Caco-2 (cell line): ENCODE results near the gene FAM135A. TPM values are rescaled to one million over a fixed set of nuclear protein-coding genes. Genes with fewer than 3 reads are reported as not detected.

Experiments
- BruUV-seq: library from RNA; stranded (reverse); fragments of 400-500 nt; replicated peaks from 2 replicates; lab custom pipeline; 2021; lab: Mats Ljungman, UMichigan
- CTCF ChIA-PET: fragments of 300-600 bp; sonication (Branson Sonifier 250); formaldehyde crosslinking; loops from one replicate; lab custom pipeline; 2022; ENCODE audit warnings: antibody characterized with exemption; lab: Charles Lee
- POLR2A ChIA-PET: fragments of 300-600 bp; sonication (Branson Sonifier 250); formaldehyde crosslinking; loops from one replicate; lab custom pipeline; 2022; ENCODE audit warnings: antibody characterized with exemption; lab: Charles Lee
- DNase-seq, 2 experiments: peaks; one replicate each; pipeline versions ENCODE4 v3.0.0 to v3.0.0-alpha.2; 2020 to 2022
- H3K27me3 ChIP-seq: replicated peaks from 2 replicates; pipeline ENCODE4 v1.6.0; 2011; ENCODE audit warnings: low read length; ENCODE audit not compliant: control insufficient read depth, insufficient read depth
- H3K36me3 ChIP-seq: 2 replicates; pipeline ENCODE4 v1.5.1; 2011; ENCODE audit warnings: low read length; ENCODE audit not compliant: control insufficient read depth, insufficient read depth
- H3K4me1 ChIP-seq: fragments of 250-450 bp; sonication (Bioruptor Pico); 2 replicates; pipeline ENCODE4 v1.5.1; 2020; ENCODE audit warnings: mild to moderate bottlenecking
- H3K4me3 ChIP-seq: 2 replicates; pipeline ENCODE4 v1.5.1; 2011; ENCODE audit warnings: low read depth, mild to moderate bottlenecking, control low read depth, low read length
- H3K9me3 ChIP-seq: fragments of 250-450 bp; sonication (Bioruptor Pico); 2 replicates; pipeline ENCODE4 v1.5.1; 2020; ENCODE audit warnings: mild to moderate bottlenecking, moderate library complexity
- H3K27ac Mint-ChIP-seq: one replicate; pipeline ENCODE4 v1.8.0; 2022; ENCODE audit warnings: mixed read lengths; ENCODE audit not compliant: unreplicated experiment
- H3K27me3 Mint-ChIP-seq: one replicate; pipeline ENCODE4 v1.8.0; 2022; ENCODE audit warnings: mixed read lengths; ENCODE audit not compliant: insufficient read depth, unreplicated experiment
- H3K36me3 Mint-ChIP-seq: one replicate; pipeline ENCODE4 v1.8.0; 2022; ENCODE audit warnings: mild to moderate bottlenecking, mixed read lengths; ENCODE audit not compliant: insufficient read depth, unreplicated experiment
- H3K4me1 Mint-ChIP-seq: one replicate; pipeline ENCODE4 v1.8.0; 2022; ENCODE audit warnings: low read depth, mixed read lengths; ENCODE audit not compliant: unreplicated experiment
- H3K4me3 Mint-ChIP-seq: one replicate; pipeline ENCODE4 v1.8.0; 2022; ENCODE audit warnings: mild to moderate bottlenecking, moderate library complexity, mixed read lengths; ENCODE audit not compliant: unreplicated experiment
- H3K9me3 Mint-ChIP-seq: one replicate; pipeline ENCODE4 v1.8.0; 2022; ENCODE audit warnings: mixed read lengths; ENCODE audit not compliant: unreplicated experiment
- intact Hi-C: fragments of 100-400 bp; cut with micrococcal nuclease; formaldehyde crosslinking; loops from one replicate; pipeline ENCODE4 v1.10.0; 2022; ENCODE audit not compliant: unreplicated experiment
- total RNA-seq: library from RNA; stranded (reverse); gene quantifications from 2 replicates; pipeline ENCODE4 v1.2.3, GENCODE V29; 2022
- TF ChIP-seq, protein P1 (sequence below), 2 experiments: fragments of 200-600 bp in 1 of 2; IDR thresholded peaks; 1 replicate in 1 of 2; 2 replicates in 1 of 2; pipeline versions ENCODE4 v1.5.1 to v1.8.0; 2011 to 2022; ENCODE audit warnings: antibody characterized with exemption in 1 of 2, control low read depth in 1 of 2, inconsistent platforms in 1 of 2, low read depth in 1 of 2, low read length in 1 of 2, mild to moderate bottlenecking in 1 of 2, moderate library complexity in 1 of 2; ENCODE audit not compliant: insufficient read depth in 1 of 2, severe bottlenecking in 1 of 2, unreplicated experiment in 1 of 2

The FAM135A gene
- total RNA-seq, 1 experiment from 2014 or later: 18.7 TPM

DNA sequence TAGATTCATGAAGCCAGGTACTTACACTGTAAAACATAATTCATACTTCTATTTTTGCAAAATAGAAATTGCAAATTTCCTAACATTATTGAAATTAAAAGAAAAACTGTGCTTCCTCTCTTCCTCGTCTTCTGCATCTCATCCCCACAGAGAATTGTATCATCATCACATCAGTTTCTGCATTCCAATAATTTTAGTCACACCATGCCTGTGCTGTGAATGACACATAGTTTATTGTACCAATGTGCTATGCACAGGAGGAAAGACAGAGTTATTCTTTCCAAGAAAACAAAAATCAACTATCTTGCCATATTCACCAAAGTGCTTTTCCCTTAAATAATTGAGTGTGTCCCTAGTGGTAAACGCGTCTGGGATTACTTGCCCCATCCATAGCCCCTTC, 38.1 kb upstream of the FAM135A start:
- POLR2A ChIA-PET: no interaction called here
- Mint-ChIP-seq H3K27ac (no peak overlapping the region), H3K9me3 (no peaks in the 10 kb centered on the region), H3K36me3 (no peaks in the 10 kb centered on the region), H3K4me3 (no peak overlapping the region), H3K27me3 (no peaks in the 10 kb centered on the region), H3K4me1 (peaks cover 14% of the 10 kb centered on the region)
- intact Hi-C loops: no loop called here
- Histone ChIP-seq H3K9me3 (no peaks in the 10 kb centered on the region), H3K4me3 (no peak overlapping the region), H3K27me3 (no peaks in the 10 kb centered on the region), H3K4me1 (no peaks in the 10 kb centered on the region; the same call in 1 of the 2 replicates), H3K36me3 (no peaks in the 10 kb centered on the region)
- BruUV-seq: no TSS peak
- CTCF ChIA-PET: no interaction called here
- no peak for DNase-seq
- TF ChIP-seq, protein P1, sequence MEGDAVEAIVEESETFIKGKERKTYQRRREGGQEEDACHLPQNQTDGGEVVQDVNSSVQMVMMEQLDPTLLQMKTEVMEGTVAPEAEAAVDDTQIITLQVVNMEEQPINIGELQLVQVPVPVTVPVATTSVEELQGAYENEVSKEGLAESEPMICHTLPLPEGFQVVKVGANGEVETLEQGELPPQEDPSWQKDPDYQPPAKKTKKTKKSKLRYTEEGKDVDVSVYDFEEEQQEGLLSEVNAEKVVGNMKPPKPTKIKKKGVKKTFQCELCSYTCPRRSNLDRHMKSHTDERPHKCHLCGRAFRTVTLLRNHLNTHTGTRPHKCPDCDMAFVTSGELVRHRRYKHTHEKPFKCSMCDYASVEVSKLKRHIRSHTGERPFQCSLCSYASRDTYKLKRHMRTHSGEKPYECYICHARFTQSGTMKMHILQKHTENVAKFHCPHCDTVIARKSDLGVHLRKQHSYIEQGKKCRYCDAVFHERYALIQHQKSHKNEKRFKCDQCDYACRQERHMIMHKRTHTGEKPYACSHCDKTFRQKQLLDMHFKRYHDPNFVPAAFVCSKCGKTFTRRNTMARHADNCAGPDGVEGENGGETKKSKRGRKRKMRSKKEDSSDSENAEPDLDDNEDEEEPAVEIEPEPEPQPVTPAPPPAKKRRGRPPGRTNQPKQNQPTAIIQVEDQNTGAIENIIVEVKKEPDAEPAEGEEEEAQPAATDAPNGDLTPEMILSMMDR (IDR thresholded peaks at IDR 0.05; ENCODE audit: insufficient read depth in 1 of 2, low read depth in 1 of 2, low read length in 1 of 2, severe bottlenecking in 1 of 2, unreplicated experiment in 1 of 2): no peak

DNA sequence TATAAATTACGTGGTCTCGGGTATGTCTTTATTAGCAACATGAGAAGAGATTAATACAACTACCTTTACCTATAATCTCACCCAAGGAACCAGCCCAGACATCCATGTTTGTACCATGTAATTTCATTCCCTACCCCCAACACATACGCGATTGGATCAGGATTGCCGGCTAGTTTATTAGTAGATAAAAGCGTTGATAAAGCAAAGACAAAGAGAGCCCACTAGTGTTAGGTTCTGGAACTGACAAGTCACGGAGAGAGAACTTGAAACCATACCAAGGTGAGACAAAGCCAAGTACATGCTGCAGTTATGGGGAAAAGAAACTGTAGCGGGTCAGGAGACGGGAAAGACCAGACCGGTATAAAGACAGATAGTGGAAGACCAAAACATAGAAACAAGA, 37.4 kb upstream of the FAM135A start:
- TF ChIP-seq, protein P1 (IDR thresholded peaks at IDR 0.05; ENCODE audit: insufficient read depth in 1 of 2, low read depth in 1 of 2, low read length in 1 of 2, severe bottlenecking in 1 of 2, unreplicated experiment in 1 of 2): peak in 1 of 2 experiments; percentile 14
- Mint-ChIP-seq H3K4me3 (no peak overlapping the region), H3K27me3 (no peaks in the 10 kb centered on the region), H3K9me3 (no peaks in the 10 kb centered on the region), H3K36me3 (no peaks in the 10 kb centered on the region), H3K27ac (no peak overlapping the region), H3K4me1 (peaks cover 14% of the 10 kb centered on the region)
- POLR2A ChIA-PET: no interaction called here
- no peak for DNase-seq
- CTCF ChIA-PET: no interaction called here
- intact Hi-C loops: no loop called here
- H3K9me3 ChIP-seq: no peaks in the 10 kb centered on the region
- H3K27me3 ChIP-seq: no peaks in the 10 kb centered on the region
- no TSS peak for BruUV-seq
- H3K4me1 ChIP-seq: peaks cover 4% of the 10 kb centered on the region
- no peak overlapping the region for H3K4me3 ChIP-seq
- no peaks in the 10 kb centered on the region for H3K36me3 ChIP-seq

DNA sequence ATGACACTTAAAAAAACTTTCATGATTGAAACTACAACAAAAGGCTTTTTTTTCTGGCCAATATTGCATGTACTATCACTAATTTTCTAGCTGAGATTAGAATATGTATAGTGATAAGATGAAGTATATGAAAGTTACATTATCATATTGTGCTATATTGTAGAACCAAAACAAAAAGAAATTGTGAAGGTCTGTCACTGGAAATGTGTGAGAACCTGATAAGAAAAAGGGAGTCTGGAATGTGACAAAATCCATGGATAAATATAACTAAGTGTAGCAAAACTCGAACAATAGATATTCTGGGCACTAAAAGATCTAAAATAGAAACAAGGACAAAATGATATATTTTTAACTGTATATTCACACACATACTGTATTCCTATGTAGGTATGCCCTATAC, 36.7 kb upstream of the FAM135A start:
- H3K4me3 ChIP-seq: no peak overlapping the region
- H3K36me3 Mint-ChIP-seq: no peaks in the 10 kb centered on the region
- no peaks in the 10 kb centered on the region for H3K27me3 ChIP-seq
- peaks cover 14% of the 10 kb centered on the region for H3K4me1 Mint-ChIP-seq
- ChIA-PET POLR2A (no interaction called here), CTCF (no interaction called here)
- H3K4me3 Mint-ChIP-seq: no peak overlapping the region
- no peak overlapping the region for H3K27ac Mint-ChIP-seq
- H3K27me3 Mint-ChIP-seq: no peaks in the 10 kb centered on the region
- peaks cover 4% of the 10 kb centered on the region for H3K4me1 ChIP-seq
- no peaks in the 10 kb centered on the region for H3K36me3 ChIP-seq
- no peaks in the 10 kb centered on the region for H3K9me3 ChIP-seq
- TF ChIP-seq, protein P1 (IDR thresholded peaks at IDR 0.05; ENCODE audit: insufficient read depth in 1 of 2, low read depth in 1 of 2, low read length in 1 of 2, severe bottlenecking in 1 of 2, unreplicated experiment in 1 of 2): no peak
- no peak for DNase-seq
- intact Hi-C loops: no loop called here
- H3K9me3 Mint-ChIP-seq: no peaks in the 10 kb centered on the region
- no TSS peak for BruUV-seq
